ENCODE data around the gene NABP1. TPM values are rescaled to one million over a fixed set of nuclear protein-coding genes. Genes with fewer than 3 reads are reported as not detected.
A peak's percentile ranks its signal among the peaks of the same experiment; 100 is the strongest.
"Not testable (repeated sequence)": the region's sequence is repeated elsewhere in the genome, so short reads cannot be mapped to it uniquely, and the experiment has no call there.

NABP1 gene
- total and polyA plus RNA-seq, 3 experiments from 2014 or later: 13.9 to 48.2 (median 44.9) TPM

GRCh38 chr2:191643429-191643828 lies 34.5 kb upstream of the NABP1 start:
- H3K4me3 Mint-ChIP-seq: no peak overlapping the region
- no peaks in the 10 kb centered on the region for H3K27me3 ChIP-seq (ENCODE audit: insufficient read depth, low read length, poor library complexity, severe bottlenecking)
- H3K4me1 Mint-ChIP-seq: peaks cover 18 to 31% (median 22%) of the 10 kb centered on the region in 3 donors

GRCh38 chr2:191644613-191645012 lies 33.3 kb upstream of the NABP1 start:
- CTCF ChIA-PET; H3K9me3 Mint-ChIP-seq; H3K27ac Mint-ChIP-seq; H3K27ac ChIP-seq (ENCODE audit: low read depth, low read length); H3K4me1 ChIP-seq (ENCODE audit: insufficient read depth, low read length); H3K4me3 ChIP-seq (ENCODE audit: low read length); H3K27me3 ChIP-seq (ENCODE audit: insufficient read depth, low read length, poor library complexity, severe bottlenecking); H3K36me3 ChIP-seq (ENCODE audit: insufficient read depth, low read length); H3K9me3 ChIP-seq (ENCODE audit: low read length); POLR2A ChIA-PET; DNase-seq; H3K4me3 Mint-ChIP-seq: not testable (repeated sequence)
- Mint-ChIP-seq H3K4me1 (peaks cover 11 to 22% (median 18%) of the 10 kb centered on the region in 3 donors), H3K36me3 (peaks cover 0 to 15% (median 2%) of the 10 kb centered on the region in 3 donors), H3K27me3 (peaks cover 0 to 11% of the 10 kb centered on the region in 2 donors)

More at GRCh38 chr2:191643429-191643828, 34.5 kb upstream of the NABP1 start:
- Mint-ChIP-seq H3K9me3 (peaks cover 0 to 7% (median 0%) of the 10 kb centered on the region in 5 donors), H3K36me3 (peaks cover 0 to 12% (median 2%) of the 10 kb centered on the region in 3 donors), H3K27ac (no peak overlapping the region), H3K27me3 (peaks cover 0 to 11% of the 10 kb centered on the region in 2 donors)
- H3K4me3 ChIP-seq (ENCODE audit: low read length): no peak overlapping the region
- ChIA-PET CTCF (no interaction called here), POLR2A (interaction anchor here (0.6 kb wide), 1 partner anchor 29 kb away, joined by 5 read pairs; no protein-coding TSS in a partner anchor)
- H3K27ac ChIP-seq (ENCODE audit: low read depth, low read length): no peak overlapping the region
- peaks cover 17% of the 10 kb centered on the region for H3K4me1 ChIP-seq (ENCODE audit: insufficient read depth, low read length)
- DNase-seq: no peak
- no peaks in the 10 kb centered on the region for H3K36me3 ChIP-seq (ENCODE audit: insufficient read depth, low read length)
- H3K9me3 ChIP-seq (ENCODE audit: low read length): no peaks in the 10 kb centered on the region

GRCh38 chr2:191645032-191645431 lies 32.9 kb upstream of the NABP1 start:
- Histone ChIP-seq H3K9me3 (ENCODE audit: low read length) (no peaks in the 10 kb centered on the region), H3K36me3 (ENCODE audit: insufficient read depth, low read length) (no peaks in the 10 kb centered on the region), H3K27ac (ENCODE audit: low read depth, low read length) (no peak overlapping the region), H3K27me3 (ENCODE audit: insufficient read depth, low read length, poor library complexity, severe bottlenecking) (no peaks in the 10 kb centered on the region), H3K4me3 (ENCODE audit: low read length) (no peak overlapping the region), H3K4me1 (ENCODE audit: insufficient read depth, low read length) (peaks cover 7% of the 10 kb centered on the region)
- Mint-ChIP-seq H3K36me3 (peaks cover 0 to 15% (median 2%) of the 10 kb centered on the region in 3 donors), H3K9me3 (peaks cover 0 to 7% (median 0%) of the 10 kb centered on the region in 5 donors), H3K4me1 (peaks cover 11 to 19% (median 17%) of the 10 kb centered on the region in 3 donors), H3K4me3 (no peak overlapping the region), H3K27ac (no peak overlapping the region), H3K27me3 (peaks cover 0 to 11% of the 10 kb centered on the region in 2 donors)
- DNase-seq: no peak
- ChIA-PET POLR2A (no interaction called here), CTCF (interaction anchor here (1.0 kb wide), 1 partner anchor 32 kb away, joined by 3 read pairs; no protein-coding TSS in a partner anchor)

- H3K27me3 Mint-ChIP-seq: peaks cover 0 to 11% of the 10 kb centered on the region in 2 donors
- H3K4me3 Mint-ChIP-seq: no peak overlapping the region
- no peak for DNase-seq
These were observed 32.3 kb upstream of the NABP1 start for GRCh38 chr2:191645434-191646162.

GRCh38 chr2:191646163-191646902 lies 31.6 kb upstream of the NABP1 start:
- no peaks in the 10 kb centered on the region for H3K27me3 ChIP-seq (ENCODE audit: insufficient read depth, low read length, poor library complexity, severe bottlenecking)
- no peak overlapping the region for H3K27ac Mint-ChIP-seq
- ChIA-PET POLR2A (interaction anchor here (0.7 kb wide), 1 partner anchor 42 kb away, joined by 3 read pairs; no protein-coding TSS in a partner anchor), CTCF (interaction anchor here (1.0 kb wide), 1 partner anchor 31 kb away, joined by 3 read pairs; no protein-coding TSS in a partner anchor)
- H3K27me3 Mint-ChIP-seq: peaks cover 0 to 11% of the 10 kb centered on the region in 2 donors
- H3K36me3 ChIP-seq (ENCODE audit: insufficient read depth, low read length): no peaks in the 10 kb centered on the region
- peaks cover 2 to 8% (median 4%) of the 10 kb centered on the region in 3 donors for H3K4me1 Mint-ChIP-seq
- no peaks in the 10 kb centered on the region for H3K9me3 ChIP-seq (ENCODE audit: low read length)
- H3K27ac ChIP-seq (ENCODE audit: low read depth, low read length): no peak overlapping the region
- DNase-seq: no peak
- H3K4me3 ChIP-seq (ENCODE audit: low read length): no peak overlapping the region
- H3K36me3 Mint-ChIP-seq: peaks cover 0 to 15% (median 2%) of the 10 kb centered on the region in 3 donors
- no peak overlapping the region for H3K4me3 Mint-ChIP-seq
- H3K9me3 Mint-ChIP-seq: peaks cover 0 to 7% (median 0%) of the 10 kb centered on the region in 5 donors
- H3K4me1 ChIP-seq (ENCODE audit: insufficient read depth, low read length): no peaks in the 10 kb centered on the region

More at GRCh38 chr2:191645434-191646162, 32.3 kb upstream of the NABP1 start:
- Histone ChIP-seq H3K27me3 (ENCODE audit: insufficient read depth, low read length, poor library complexity, severe bottlenecking) (no peaks in the 10 kb centered on the region), H3K36me3 (ENCODE audit: insufficient read depth, low read length) (no peaks in the 10 kb centered on the region), H3K27ac (ENCODE audit: low read depth, low read length) (no peak overlapping the region), H3K4me3 (ENCODE audit: low read length) (no peak overlapping the region), H3K4me1 (ENCODE audit: insufficient read depth, low read length) (peaks cover 4% of the 10 kb centered on the region), H3K9me3 (ENCODE audit: low read length) (no peaks in the 10 kb centered on the region)
- Mint-ChIP-seq H3K9me3 (peaks cover 0 to 7% (median 0%) of the 10 kb centered on the region in 5 donors), H3K27ac (peak overlapping the region in 1 of 8 donors; percentile 55), H3K36me3 (peaks cover 0 to 15% (median 2%) of the 10 kb centered on the region in 3 donors), H3K4me1 (peaks cover 7 to 13% (median 11%) of the 10 kb centered on the region in 3 donors)
- CTCF ChIA-PET: interaction anchor here (1.0 kb wide), 1 partner anchor 32 kb away, joined by 3 read pairs; no protein-coding TSS in a partner anchor
- POLR2A ChIA-PET: interaction anchor here (0.7 kb wide), 1 partner anchor 42 kb away, joined by 3 read pairs; no protein-coding TSS in a partner anchor

GRCh38 chr2:191649519-191649918 lies 28.4 kb upstream of the NABP1 start:
- no peak for DNase-seq
- ChIA-PET POLR2A (no interaction called here), CTCF (no interaction called here)
- H3K36me3 Mint-ChIP-seq: peaks cover 0 to 15% (median 2%) of the 10 kb centered on the region in 3 donors
- H3K4me1 Mint-ChIP-seq: no peaks in the 10 kb centered on the region
- Histone ChIP-seq H3K36me3 (ENCODE audit: insufficient read depth, low read length) (no peaks in the 10 kb centered on the region), H3K4me1 (ENCODE audit: insufficient read depth, low read length) (no peaks in the 10 kb centered on the region), H3K27me3 (ENCODE audit: insufficient read depth, low read length, poor library complexity, severe bottlenecking) (no peaks in the 10 kb centered on the region), H3K4me3 (ENCODE audit: low read length) (no peak overlapping the region), H3K27ac (ENCODE audit: low read depth, low read length) (no peak overlapping the region), H3K9me3 (ENCODE audit: low read length) (no peaks in the 10 kb centered on the region)
- H3K27ac Mint-ChIP-seq: no peak overlapping the region
- H3K9me3 Mint-ChIP-seq: peaks cover 0 to 6% (median 0%) of the 10 kb centered on the region in 5 donors
- no peak overlapping the region for H3K4me3 Mint-ChIP-seq
- H3K27me3 Mint-ChIP-seq: peaks cover 0 to 7% of the 10 kb centered on the region in 2 donors

GRCh38 chr2:191650896-191651773 lies 26.8 kb upstream of the NABP1 start:
- no peaks in the 10 kb centered on the region for H3K4me1 ChIP-seq (ENCODE audit: insufficient read depth, low read length)
- ChIA-PET CTCF (no interaction called here), POLR2A (interaction anchor here (0.6 kb wide), 1 partner anchor 25 kb away, joined by 3 read pairs; no protein-coding TSS in a partner anchor)
- no peaks in the 10 kb centered on the region for H3K27me3 ChIP-seq (ENCODE audit: insufficient read depth, low read length, poor library complexity, severe bottlenecking)
- Mint-ChIP-seq H3K9me3 (no peaks in the 10 kb centered on the region), H3K36me3 (peaks cover 0 to 9% (median under 1%) of the 10 kb centered on the region in 3 donors), H3K4me1 (no peaks in the 10 kb centered on the region), H3K27ac (peak overlapping the region in 1 of 8 donors; percentile 5), H3K4me3 (no peak overlapping the region), H3K27me3 (peaks cover 0 to 4% of the 10 kb centered on the region in 2 donors)
- no peaks in the 10 kb centered on the region for H3K36me3 ChIP-seq (ENCODE audit: insufficient read depth, low read length)
- no peak overlapping the region for H3K4me3 ChIP-seq (ENCODE audit: low read length)
- H3K9me3 ChIP-seq (ENCODE audit: low read length): no peaks in the 10 kb centered on the region
- H3K27ac ChIP-seq (ENCODE audit: low read depth, low read length): no peak overlapping the region
- DNase-seq: no peak
